HG03565 (cell line): ENCODE results near the gene CEP120.

ENCODE experiments used
- ATAC-seq: cut with Tn5 transposase; IDR thresholded peaks from one replicate; pipeline ENCODE4 v1.9.1; 2021; ENCODE audit warnings: mild to moderate bottlenecking, moderate library complexity; ENCODE audit not compliant: unreplicated experiment

CEP120 gene

DNA sequence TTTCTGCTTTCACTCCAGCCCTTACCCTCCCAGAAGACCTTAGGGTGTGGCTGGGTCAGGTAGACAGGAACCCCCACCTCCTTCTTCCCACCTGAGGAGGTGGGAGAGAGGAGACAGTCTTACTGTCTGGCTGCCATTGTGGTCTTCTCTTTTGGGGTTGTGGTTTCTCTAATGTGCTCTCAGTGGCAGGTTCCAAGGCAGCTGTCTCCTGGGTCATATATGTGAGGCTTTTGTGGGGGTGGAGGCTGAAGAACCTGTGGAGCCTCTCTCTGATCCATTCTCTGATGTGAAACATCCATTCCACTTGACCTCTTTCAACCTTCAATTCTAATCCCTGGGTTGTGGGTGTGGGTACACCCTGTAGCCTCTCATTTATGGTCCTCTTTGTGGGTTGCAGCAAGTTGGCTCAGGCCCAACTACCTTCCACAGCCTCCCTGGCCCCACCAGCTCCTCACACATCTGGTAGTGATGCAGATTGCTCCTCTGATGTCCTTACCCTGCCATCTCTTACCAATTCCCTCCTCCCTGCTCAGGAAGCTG lies 118.4 kb downstream of the CEP120 start:
- no peak for ATAC-seq

DNA sequence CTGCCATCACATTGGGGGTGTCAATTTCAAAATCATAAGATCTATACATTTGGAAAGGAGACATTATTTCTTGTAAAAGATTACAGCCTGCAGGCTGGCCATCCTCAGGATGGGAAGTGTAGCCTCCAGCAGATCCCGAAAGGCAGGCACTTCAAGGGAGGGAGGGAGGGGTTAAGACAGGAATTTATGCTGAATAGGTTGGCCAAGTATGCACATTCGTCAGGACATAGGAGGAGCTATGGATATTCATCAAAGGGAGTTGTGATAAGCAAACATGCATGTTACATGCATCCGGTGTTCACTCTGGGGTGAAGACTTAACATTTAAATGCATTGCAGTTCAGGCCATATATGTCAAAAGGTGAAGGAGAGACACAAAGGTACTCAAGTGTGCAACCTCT lies 119.4 kb downstream of the CEP120 start:
- no peak for ATAC-seq

DNA sequence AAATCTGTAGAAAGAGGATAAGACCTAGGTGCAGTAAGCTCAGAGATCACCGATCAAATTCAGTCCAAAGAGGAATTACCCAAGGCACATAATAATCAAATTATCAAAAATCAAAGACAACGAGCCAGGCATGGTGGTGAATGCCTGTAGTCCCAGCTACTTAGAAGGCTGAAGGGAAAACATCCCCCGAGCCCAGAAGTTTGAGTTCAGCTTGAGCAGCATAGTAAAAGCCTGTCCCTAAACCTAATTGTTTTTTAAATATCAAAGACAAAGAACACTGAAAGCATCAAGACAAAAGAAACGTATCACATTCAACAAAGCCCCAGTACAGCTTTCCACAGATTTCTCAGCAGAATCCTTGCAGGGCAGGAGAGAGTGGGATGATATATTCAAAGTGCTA lies 122.9 kb downstream of the CEP120 start:
- ATAC-seq: no peak

DNA sequence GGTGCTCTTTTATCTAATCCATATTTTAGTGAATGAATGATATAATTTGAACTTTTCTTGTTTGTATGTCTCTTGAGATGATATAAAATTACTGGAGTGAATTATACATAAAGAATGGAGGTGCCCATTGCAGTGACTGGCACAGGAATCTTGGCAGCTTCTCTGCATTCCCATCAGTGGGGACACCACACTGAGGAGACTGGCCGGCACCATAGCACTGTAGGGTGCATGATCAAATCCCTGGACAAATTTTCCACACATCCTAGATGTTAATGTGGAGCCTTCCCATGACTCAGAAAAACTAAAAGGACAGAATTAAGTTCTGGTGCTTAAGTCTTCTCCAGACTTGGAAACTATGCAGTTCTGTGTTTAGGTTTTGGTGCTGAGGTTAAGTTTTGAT lies 124.1 kb downstream of the CEP120 start:
- ATAC-seq: no peak

DNA sequence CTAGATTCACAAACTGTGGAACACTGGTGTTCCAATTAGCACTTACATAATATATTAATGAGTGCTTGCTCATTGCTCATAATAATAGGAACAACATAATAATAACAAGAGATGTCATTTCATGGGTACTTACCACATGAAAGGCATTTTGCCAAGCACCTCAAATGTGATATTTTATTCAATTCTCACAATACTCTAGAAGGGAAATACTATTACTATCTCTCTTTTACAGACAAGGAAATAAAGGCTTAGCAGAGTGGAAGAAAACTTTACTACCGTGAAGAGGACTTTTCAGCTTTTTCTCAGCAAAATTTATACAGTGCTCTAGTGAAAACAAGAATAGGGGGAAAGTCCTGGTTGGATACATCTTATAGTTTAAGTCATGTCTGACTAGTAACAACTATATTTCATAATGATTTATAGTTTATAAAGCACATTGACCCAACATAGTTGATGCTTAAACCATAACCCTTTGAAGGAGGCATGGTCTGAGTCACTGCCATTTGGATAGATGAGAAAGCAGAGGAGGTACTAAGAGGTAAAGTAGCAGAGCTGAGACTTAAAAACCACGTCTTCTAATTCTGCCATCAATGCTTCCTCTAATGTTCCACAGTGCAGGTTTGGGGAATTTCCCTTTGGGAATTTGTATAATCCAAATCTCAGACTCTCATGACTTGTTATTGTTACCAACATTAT lies 124.7 kb downstream of the CEP120 start:
- ATAC-seq: no peak

DNA sequence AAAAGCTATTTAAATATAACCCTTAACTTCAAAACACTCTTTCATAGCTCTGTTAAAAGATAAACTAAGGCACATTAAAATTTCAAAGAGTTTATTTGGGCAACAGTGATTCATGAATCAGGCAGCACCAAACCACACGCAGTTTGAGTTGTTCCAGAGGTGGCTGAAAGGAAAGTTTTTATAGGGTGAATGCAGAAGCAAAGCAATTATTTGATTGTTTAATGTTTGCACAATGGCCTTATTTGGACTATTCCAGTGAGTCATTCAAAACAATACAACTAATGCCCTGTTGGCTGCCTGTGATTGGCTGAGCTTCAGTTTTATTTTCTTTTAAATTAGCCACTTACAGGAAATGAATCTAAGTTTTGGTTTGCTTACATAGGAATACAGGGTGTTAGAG lies 125.3 kb downstream of the CEP120 start:
- no peak for ATAC-seq

DNA sequence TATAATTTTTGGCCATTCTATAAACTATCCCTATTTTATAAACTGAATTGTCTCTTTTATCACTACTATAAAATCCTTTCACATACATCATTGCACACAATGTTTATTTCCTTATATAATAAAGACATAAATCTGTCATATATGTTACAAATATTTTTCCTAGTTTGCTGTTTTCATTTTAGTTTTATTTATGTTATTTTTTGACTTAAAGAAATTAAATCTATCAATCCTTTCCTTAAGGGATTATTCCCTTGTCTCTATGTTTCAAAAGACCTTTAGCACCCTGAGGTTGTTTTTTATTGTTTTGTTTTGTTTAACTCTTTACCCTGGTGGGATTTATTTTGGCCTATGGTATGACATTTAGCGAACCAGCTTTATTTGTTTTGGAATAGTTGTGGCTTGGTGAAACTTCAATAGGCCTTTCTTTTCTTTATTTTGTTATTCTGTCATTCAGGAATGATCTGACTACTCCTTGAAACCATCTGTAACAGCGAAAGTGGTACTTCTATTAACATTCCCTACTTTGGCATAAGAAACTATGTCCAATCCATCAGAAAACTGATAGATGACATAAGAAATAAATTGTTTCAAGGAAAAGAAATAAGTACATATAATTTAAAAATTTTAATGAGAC lies 125.9 kb downstream of the CEP120 start:
- ATAC-seq: no peak
